GM18867 (cell line): ENCODE results near the gene DCC.
A peak's percentile ranks its signal among the peaks of the same experiment; 100 is the strongest.

Experiments
- ATAC-seq: cut with Tn5 transposase; IDR thresholded peaks from one replicate; pipeline ENCODE4 v1.9.1; 2021; ENCODE audit warnings: mild to moderate bottlenecking, moderate library complexity; ENCODE audit not compliant: unreplicated experiment

Gene DCC

GRCh38 chr18:52577795-52578194, 237.8 kb downstream of the DCC start:
- ATAC-seq, result no peak

DNA sequence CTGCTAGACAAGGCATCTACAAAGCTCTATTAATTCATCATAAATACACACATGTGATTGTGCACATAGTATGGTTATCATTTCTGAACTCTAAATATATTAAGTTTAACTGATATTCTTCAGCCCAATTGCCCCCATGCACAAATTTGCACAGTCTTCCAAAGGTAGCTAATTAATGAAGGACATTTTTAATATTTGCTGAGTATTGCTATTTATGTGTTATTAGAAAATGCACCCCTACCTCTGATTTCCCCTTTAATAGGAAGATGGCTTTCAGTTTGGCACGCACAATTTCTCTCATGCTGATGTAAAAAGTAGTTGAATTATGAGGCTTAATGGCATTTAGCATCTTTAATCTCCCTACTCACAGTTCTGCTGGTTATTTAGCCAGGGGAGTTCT, 242.1 kb downstream of the DCC start:
- no peak for ATAC-seq

DNA sequence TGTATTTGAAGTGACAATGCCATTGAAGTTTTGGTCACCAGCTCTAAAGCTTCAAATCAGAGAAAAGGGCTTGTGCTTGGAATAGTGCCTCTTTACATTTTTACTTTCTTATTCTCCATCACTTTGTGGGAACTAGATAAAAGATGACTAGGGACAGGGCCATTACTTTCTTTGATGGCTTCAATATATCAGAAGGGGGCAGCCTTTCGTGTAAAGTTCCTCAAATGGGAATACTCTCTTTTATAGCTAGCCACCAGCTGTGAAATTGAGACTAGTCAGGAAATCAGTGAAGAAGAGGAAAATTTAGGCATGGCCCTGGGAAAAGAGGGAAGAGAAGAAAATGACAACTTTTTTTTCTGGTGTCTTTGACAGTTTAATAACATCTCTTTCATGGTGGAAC, 242.5 kb downstream of the DCC start:
- no peak for ATAC-seq

- ATAC-seq, result no peak
Observed at GRCh38 chr18:52588931-52589330, 248.9 kb downstream of the DCC start.

- no peak for ATAC-seq
Observed at GRCh38 chr18:52596748-52597435, 256.9 kb downstream of the DCC start.

- ATAC-seq, result no peak
Observed at GRCh38 chr18:52598921-52599320, 258.9 kb downstream of the DCC start.

GRCh38 chr18:52602820-52603219, 262.8 kb downstream of the DCC start:
- no peak for ATAC-seq

- no peak for ATAC-seq
Observed at GRCh38 chr18:52605345-52605744, 265.3 kb downstream of the DCC start.

- no peak for ATAC-seq
Observed at GRCh38 chr18:52607985-52608384, 268.0 kb downstream of the DCC start.

GRCh38 chr18:52610451-52611115, 270.6 kb downstream of the DCC start:
- no peak for ATAC-seq

- no peak for ATAC-seq
Observed at GRCh38 chr18:52612406-52612805, 272.4 kb downstream of the DCC start.

DNA sequence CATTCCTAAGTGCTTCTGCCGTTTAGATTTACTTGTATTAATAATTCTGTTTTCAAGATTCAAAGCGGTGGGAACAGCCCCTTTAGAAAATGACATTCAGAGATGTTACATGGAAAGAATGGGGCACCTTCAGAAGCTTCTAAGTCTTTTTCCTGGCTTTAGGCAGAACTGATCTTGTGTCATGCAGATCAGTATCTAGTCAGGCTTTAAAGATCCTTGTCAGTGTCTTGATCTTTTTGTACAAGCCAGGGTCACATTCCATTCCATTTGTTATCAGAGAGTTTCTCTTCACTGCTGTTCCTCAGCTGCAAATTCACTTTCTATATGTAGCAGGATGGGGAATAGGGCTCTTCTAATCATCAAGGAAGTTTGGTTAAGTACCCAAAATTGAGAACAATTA, 275.3 kb downstream of the DCC start:
- ATAC-seq, result no peak

DNA sequence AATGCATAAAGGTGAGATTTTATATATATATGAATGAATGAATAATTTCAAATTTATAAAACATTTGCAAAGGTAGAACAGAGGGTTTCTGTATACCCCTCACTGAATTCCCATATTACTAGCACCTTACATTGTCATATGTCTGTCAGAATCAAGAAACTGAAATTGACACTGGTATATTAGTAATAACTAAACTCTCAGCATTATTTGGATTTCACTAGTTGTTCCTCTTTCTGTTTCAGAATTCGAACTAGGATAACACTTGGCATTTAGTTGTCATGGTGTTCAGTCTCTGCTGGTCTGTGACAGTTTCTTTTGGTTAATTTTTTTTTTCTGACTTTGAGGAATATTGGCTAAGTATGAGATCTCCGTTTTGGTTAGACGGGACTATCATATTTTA, 275.9 kb downstream of the DCC start:
- ATAC-seq, result peak; percentile 95

DNA sequence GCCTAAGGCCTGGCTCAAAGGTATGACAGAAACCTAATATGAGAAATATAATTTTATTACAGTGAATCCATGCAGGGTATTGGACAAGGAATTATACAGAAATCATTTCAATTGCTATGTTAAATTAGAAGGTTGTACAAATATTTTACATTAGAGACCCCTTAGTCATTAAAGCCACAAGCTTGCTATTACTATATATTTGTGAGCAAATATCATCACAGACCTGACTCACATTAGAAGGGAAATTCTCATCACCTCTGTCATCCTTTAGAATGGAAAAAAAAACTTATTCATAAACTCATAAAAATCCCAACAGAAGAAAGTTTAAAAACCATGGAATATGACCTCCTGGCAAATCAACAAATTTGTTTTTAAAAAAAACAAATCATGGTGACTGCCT, 277.9 kb downstream of the DCC start:
- no peak for ATAC-seq

DNA sequence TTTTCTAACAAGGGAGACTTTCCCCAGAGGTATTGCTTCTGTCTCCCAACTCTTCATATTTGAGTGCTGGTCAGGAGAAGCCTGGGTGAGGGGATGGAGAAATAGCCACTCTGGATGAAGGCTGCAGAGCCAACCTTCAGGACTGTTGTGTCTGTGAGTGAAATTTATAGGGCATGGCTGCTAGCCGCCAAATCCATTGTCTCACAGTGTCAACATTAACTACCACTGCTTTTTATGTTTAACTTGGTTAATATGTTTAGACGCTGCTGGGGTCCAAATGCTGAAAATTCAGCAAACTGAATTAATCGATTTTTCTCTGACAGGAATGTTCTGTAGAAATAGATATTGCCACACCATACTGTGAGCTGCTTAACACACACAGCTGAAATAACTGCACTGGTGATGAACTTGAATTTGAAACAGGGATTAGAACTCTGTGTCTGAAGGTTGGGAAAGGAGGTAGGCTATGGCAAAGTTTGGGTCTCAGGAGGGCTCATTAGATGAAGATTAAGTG, 281.0 kb downstream of the DCC start:
- ATAC-seq, result no peak

- ATAC-seq, result no peak
Observed at GRCh38 chr18:52624702-52625101, 284.7 kb downstream of the DCC start.

DNA sequence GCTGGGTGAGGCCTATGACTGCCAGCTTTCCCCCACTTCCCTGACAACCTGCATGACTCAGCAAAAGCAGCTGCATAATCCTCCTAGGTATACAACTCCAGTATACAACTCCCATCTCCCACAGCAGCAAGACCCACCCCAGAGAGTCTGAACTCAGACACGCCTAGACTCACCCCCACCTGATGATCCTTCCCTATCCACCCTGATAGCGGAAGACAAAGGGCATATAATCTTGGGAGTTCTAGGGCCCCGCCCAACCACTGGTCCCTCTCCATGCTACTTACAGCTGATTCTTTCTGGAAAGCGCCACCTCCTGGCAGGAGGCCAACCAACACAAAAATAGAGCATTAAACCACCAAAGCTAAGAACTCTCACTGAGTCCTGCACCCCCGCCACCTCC, 296.5 kb downstream of the DCC start:
- no peak for ATAC-seq

- no peak for ATAC-seq
Observed at GRCh38 chr18:52648201-52648600, 308.2 kb downstream of the DCC start.

GRCh38 chr18:52652391-52652790, 312.4 kb downstream of the DCC start:
- ATAC-seq, result no peak

DNA sequence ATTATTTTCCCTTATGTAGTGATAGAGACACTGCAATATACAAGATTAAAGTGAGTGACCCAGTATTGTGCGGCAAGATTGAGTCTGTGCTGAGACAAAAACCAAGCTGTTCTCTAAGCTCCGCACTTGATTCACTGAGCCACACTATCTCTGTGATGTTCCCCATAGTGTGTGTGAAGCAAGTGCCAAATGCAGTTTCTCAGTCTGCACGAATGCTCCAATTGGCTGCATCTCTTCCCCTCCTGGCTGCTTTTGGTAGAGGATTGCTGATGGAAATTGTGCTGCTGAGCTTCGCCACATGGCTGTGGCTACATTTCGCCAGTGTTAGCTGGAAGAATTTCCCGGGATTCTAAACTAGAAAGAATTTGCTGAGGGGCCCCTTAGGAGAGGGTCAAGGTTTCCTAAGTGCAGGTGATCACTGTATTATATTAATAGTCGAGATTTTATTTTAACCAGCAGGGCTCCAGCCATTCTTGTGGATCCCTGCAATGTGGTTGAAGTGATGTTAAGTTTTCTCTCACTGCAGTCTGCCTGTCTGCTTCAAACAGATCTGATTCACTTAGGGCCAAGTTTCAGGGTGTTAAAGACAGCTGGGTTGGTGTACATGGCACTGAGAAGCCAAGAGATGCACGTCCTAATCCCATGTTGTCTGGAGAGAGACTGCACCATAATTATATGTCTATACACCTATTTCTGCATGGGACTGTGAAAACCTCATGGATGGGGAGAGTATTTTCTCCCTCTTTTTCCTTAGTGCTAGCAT, 317.2 kb downstream of the DCC start:
- no peak for ATAC-seq

DNA sequence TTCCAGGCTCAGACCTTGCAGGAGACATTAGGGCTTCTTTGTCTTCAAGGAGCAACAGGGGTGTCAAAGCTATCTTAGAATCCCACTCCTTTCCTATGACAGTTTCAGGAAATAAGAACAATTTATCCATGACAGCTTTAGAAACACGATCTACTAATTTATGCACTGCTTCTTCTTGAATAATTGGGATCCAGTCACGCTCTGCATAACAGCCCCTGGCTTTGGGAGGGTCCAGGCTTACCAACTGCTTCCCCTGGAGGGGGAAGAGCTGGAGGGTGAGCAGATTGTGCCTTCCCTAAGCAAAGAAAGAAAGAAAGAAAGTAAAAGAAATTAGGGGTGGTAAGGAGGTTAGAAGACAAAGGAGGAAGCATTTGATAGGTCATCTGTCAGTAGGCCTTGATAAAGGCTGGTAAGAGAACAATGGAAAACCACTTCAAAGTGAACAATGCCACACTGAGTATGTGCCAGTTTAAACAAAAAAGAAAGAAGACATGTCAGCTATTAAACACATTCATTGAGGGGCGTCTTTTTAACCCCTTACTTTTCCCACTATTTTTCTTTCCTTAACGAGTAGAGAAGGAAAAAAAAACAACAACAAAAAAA, 327.6 kb downstream of the DCC start:
- ATAC-seq, result no peak
